ENCODE measurements around the gene SUPT5H.

The SUPT5H gene

GRCh38 chr19:39445196-39446111, at the start of gene SUPT5H:
Gene SUPT5H, plus strand, starts transcription at chr19:39445582. Its CDS starts 309 bp downstream, at chr19:39445891.
- peak; percentile 97 for DNase-seq (ENCODE audit: low spot score)

GRCh38 chr19:39397360-39398296, 47.8 kb upstream of the SUPT5H start:
- DNase-seq (ENCODE audit: low spot score) = peak; percentile 89

GRCh38 chr19:39398297-39398864, 47.0 kb upstream of the SUPT5H start:
- DNase-seq (ENCODE audit: low spot score) = no peak

- no peak for DNase-seq (ENCODE audit: low spot score)
Observed at GRCh38 chr19:39399668-39400050, 45.7 kb upstream of the SUPT5H start.

GRCh38 chr19:39400061-39400460, 45.3 kb upstream of the SUPT5H start:
- no peak for DNase-seq (ENCODE audit: low spot score)

- DNase-seq (ENCODE audit: low spot score) = no peak
Observed at GRCh38 chr19:39401070-39401548, 44.3 kb upstream of the SUPT5H start.

- DNase-seq (ENCODE audit: low spot score) = no peak
Observed at GRCh38 chr19:39401549-39402345, 43.6 kb upstream of the SUPT5H start.

- peak; percentile 72 for DNase-seq (ENCODE audit: low spot score)
Observed at GRCh38 chr19:39402346-39403300, 42.8 kb upstream of the SUPT5H start.

GRCh38 chr19:39403331-39404312, 41.8 kb upstream of the SUPT5H start:
- peak; percentile 76 for DNase-seq (ENCODE audit: low spot score)

- no peak for DNase-seq (ENCODE audit: low spot score)
Observed at GRCh38 chr19:39405261-39405957, 40.0 kb upstream of the SUPT5H start.

- DNase-seq (ENCODE audit: low spot score) = peak; percentile 63
Observed at GRCh38 chr19:39405958-39406655, 39.3 kb upstream of the SUPT5H start.

- DNase-seq (ENCODE audit: low spot score) = peak; percentile 83
Observed at GRCh38 chr19:39406656-39407409, 38.5 kb upstream of the SUPT5H start, which contains the start of gene ZFP36. Gene ZFP36, plus strand, starts transcription at chr19:39406847. Its CDS starts 58 bp downstream, at chr19:39406905.

- DNase-seq (ENCODE audit: low spot score) = no peak
Observed at GRCh38 chr19:39407410-39407659, 38.0 kb upstream of the SUPT5H start.

- DNase-seq (ENCODE audit: low spot score) = peak; percentile 68
Observed at GRCh38 chr19:39407660-39408391, 37.6 kb upstream of the SUPT5H start.

- DNase-seq (ENCODE audit: low spot score) = no peak
Observed at GRCh38 chr19:39408392-39409207, 36.8 kb upstream of the SUPT5H start.

Measured in germinal center (tissue), 1 donor.